Right kidney (tissue), 1 donor: ENCODE results near the gene ERC1.
A peak's percentile ranks its signal among the peaks of the same experiment; 100 is the strongest.
"Not testable (repeated sequence)": the region's sequence is repeated elsewhere in the genome, so short reads cannot be mapped to it uniquely, and the experiment has no call there.

ENCODE experiments used
- DNase-seq: peaks from one replicate; pipeline ENCODE4 v3.0.0-alpha.2; 2016

The ERC1 gene

DNA sequence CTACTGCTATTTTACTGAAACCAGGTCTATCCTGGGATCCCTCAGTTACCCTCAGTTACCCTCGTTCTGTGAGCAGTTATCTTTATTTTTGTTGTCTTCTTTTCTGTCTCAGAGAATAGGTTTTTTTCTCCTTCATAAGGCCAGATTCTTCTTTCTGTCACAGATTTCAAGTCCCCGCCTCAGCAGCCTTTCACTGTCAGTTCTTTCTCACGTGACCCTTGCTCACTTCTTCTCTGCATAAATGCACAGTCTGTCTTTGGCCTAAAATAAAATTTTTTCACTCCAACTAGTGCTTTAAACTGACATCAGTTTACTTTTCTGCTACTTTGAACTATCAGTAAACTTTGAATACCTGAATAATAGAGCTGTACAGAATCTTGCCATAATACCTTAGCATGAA is 299.7 kb downstream of the ERC1 start:
- DNase-seq, result no peak

DNA sequence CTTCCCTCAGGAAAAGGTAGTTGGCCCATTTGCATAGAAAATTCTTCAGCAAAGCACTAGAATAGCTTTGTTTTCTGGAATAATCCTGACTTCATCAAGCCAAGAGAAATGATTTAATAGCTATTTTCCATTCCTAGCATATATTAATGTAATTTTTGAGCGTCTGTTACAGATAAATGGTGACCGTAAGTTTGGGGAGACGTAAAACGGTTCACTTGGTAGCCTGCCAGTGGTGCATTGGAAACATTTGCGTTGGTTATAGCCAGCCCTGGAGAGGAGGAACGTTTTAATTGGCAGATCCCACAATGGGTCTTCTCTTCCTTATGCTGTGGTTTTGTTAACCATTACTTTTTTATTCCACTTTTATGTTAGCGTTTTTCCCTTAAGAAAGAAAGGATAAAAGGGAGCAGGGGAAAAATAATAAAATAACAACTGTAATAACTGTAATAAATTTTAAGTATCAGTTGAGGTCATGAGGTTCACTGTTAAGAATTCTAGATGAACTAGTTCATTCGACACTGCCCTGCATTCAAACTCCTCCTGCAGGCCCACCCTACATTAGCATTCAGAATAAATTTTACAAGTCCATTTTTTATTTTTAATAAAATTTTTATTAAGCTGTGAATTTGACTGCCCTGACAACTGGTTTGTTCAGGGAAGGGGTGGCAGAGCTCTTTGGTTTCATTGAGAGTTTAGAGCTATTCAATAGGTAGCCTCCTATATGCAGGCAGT is 300.7 kb downstream of the ERC1 start:
- DNase-seq, result no peak

DNA sequence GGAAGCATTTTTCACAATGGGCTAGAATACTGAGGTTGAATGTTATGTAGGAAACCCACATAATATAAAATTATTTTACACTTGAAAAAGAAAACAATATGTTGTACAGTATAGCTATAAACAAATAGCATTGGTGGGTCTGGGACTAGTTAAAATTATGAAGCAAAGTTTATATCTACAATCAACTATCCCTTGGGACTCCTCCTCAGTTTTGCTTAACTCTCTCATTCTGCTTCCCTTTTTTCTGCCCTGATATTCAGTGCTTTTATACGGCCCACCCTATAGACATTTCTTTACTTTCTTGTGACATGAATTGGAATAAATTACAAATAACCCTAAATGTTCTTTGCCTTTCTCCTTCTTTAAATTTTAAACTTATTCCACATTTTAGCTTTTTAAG is 302.9 kb downstream of the ERC1 start:
- no peak for DNase-seq

DNA sequence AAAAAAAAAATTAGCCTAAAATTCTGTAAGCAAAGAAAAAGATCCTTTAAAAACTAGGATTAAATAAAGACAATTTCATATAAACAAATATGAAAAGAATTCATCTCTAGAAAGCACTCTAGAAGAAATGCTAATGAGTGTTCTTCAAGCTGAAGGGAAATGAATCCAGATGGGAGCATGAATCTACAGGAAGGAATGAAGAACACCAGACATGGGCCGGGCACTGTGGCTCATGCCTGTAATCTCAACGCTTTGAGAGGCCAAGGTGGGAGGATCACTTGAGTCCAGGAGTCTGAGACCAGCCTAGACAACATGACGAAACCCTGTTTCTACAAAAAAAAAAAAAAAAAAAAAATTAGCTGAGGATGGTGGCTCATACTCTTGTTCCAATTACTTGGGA is 306.2 kb downstream of the ERC1 start:
- DNase-seq, result no peak

DNA sequence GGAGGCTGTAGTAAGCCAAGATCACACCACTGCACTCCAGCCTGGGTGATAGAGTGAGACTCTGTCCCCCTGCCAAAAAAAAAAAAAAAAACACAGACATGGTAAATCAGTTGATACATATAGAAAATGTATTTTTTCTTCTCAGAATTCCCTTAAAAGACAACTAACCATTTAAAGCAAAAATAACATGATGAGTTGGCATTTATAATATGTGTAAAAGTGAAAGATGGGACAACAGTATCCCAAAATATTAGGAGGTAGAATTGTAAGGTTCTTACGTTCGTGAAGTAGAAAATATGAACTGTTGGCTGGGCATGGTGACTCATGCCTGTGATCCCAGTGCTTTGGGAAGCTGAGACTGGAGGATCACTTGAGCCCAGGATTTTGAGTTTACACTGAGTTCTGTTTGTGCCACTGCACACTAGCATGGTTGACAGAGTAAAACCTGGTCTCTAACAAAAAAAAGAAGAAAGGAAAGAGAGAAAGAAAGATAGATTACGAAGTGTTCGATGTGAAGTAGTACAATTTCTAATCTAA is 306.7 kb downstream of the ERC1 start:
- DNase-seq, result no peak

DNA sequence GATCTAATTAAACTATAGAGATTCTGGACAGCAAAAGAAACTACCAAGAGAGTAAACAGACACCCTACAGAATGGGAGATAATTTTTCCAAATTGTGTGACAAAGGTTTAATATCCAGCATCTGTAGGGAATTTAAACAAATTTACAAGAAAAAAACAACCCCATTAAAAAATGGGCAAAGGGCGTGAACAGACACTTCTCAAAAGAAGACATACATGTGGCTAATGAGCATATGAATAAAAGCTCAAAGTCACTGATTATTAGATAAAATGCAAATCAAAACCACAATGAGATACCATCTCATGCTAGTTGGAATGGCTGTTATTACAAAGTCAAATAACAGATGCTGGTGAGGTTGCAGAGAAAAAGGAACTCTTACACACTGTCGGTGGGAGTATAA is 309.4 kb downstream of the ERC1 start:
- DNase-seq, result no peak

DNA sequence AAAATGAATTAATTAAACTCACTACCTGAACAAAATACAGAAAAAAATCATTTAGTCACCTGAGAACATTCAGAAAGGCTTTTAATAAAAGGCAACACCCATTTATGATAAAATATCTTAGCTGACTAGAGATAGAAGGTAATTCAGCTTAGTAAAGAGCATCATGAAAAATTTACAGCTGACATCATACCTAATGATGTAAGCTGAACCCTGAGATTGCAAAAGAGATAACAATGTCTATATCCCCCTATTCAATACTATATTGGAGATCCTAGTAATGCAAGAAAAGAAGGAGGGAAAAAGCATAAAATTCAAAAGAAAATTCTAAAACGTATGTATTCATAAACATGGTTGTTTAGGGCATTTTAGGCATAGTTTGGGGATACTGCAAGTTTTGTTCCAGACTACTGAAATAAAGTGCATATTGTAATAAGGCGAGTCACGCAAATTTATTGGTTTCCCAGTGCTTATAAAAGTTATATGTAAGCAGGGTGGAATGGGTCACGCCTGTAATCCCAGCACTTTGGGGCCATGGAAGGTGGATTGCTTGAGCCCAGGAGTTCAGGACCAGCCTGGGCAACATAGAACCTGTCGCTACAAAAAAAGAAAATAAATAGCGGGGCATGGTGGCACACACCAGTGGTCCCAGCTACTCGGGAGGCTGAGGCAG is 311.3 kb downstream of the ERC1 start:
- DNase-seq, result no peak

DNA sequence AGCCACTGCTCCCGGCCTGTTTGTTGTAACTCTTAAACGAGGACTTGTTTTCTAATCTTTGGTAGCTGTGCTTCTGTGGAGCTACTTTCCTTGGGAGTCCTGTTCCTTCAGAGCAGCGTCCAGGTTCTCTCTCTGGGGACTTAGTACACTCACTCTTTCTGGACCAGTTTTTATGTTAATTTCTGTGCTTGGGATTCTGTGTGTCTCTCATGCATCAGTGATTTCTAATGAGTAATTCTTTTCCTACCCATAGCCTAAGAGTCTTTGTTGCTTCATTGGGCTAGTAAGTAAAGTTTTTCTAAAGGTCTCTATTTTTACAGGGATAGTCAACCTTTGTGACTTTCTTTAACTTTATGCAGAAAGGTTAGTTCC is 314.0 kb downstream of the ERC1 start:
- DNase-seq, result no peak

DNA sequence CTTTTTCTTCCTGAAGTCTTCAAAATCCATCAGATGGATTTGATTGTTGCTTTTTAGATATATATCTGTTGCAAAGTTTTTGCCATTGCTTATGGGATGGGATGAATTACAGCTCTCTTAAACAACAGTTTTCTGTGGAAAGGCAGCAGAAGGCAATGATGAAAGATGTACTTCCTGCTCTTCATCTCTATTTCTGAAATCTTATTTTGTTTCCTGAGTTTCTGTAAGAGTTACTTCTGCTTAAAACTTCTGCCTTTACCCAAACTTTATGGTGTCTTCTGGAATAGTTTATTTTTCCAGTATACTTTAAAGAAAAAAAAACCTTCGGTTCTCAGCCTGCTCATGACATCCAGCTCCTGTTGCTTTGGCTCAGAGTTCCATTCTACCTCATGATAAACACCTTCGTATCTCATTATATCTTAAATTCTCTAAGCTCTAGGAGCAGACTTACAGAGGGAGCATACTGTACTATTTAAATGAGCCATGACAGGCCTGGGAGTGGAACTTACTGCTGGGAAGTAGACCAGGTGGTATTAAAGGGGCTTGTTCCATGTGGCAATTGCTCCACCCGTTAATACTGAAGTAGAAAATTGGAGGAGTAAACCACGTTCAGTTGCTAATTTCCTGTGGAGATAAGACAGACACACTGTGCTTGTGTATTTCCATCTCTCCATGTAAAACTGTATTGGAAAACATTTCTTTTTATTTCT is 314.9 kb downstream of the ERC1 start:
- DNase-seq, result no peak

DNA sequence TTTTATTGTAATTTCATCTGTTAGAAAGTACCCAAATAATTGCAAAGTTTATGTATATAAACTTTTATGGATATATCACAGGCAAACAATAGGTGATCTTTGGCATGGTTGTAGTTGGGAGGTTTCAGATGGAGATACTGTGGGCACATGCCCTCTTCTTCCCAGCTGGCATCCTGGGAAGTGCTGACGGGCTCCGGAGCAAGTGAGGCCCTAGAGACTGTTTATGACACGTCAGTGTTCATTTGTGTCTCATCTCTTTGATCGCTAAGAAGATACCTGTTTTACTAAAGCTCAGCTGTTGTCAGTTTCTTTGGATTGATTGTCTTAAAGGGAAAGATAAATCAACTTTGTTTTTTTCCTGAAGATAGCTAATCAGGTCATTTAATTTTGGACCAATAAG is 315.8 kb downstream of the ERC1 start:
- DNase-seq, result no peak

DNA sequence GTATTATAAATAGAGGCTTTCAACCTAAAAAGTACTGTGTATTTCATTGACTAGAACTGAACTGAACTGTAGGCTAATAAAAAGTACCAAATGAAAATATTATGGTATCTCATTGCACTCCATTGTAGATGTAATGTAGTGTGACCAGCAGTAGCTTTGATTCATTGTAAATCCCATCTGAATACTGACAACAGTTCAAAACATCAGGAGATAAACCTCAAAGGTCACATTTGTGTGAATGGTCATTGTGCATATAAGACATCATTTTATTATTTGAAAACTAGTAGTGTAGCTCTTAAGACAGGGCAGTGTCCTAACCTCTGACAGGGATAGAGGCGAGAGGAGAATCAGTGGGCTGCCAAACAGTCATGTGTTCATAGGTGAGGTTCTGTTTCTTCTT is 316.8 kb downstream of the ERC1 start:
- no peak for DNase-seq

DNA sequence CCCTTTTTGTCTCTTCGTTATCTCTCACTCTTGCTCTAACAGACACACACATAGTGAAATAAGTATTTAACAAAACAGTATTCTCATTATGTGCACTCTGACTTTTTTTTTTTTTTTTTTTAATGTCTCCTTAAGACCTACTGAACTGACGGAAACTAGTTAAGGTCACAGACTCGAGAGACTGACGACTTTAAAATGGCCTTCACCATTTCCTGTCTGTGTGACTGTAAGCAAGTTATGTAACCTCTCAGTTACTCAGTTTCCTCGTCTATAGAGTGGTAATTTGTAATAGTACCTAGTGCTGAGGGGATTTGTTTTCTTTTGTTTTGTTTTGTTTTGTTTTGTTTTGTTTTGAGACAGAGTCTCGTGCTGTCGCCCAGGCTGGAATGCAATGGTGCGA is 318.6 kb downstream of the ERC1 start:
- DNase-seq, result no peak

DNA sequence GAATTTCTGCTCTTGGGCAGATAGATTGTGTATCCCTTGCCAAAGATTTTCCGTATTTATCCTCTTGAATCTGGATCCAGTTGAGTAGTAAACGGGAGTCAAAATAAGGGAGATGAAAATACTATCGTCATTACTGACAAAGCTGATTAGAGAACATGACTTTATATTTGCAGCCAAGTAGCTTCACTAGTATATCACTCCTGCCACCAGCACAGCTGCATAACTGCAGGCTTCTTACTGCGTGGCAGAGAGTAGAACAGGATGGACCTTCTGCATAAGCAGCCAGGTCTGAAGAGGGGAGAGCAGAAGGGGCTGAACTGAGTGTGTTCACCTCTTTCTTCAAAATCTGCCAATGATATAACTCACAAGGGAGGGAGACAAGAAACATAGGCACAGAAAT is 319.6 kb downstream of the ERC1 start:
- DNase-seq, result no peak

DNA sequence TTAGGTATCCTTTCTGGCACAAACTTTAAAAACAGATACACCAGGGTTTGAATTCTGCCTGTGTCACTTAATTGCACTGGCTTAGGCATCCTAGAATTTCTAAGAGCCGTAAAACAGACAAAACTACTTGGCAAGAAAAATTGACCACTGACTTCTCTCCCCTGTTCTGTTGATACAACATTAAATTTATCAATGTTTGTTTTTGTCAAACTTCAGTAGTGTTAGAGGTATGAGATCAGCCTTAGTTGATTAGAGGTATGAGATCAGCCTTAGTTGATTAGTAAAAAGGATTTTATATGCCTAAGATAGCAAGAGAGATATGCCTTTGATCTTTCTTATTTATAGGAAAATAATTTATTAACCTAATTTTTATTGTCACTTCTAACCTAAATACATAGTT is 320.1 kb downstream of the ERC1 start:
- DNase-seq, result no peak

DNA sequence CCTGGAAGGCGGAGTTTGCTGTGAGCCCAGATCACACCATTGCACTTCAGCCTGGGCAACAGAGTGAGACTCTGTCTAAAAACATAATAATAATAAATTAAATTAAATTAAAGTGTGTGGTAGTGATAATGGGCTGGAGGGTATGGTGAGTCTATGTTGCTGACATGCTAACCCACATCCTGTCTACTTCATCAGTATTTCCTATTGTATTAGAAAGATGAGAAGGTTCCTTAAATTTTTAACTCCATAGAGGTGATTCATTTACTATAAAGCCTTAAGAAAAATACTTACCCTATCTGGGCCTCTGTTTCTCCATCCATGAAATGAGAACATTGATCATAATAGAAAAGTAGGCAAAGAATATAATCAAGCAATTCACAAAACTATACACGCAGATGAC is 322.9 kb downstream of the ERC1 start:
- DNase-seq, result no peak

DNA sequence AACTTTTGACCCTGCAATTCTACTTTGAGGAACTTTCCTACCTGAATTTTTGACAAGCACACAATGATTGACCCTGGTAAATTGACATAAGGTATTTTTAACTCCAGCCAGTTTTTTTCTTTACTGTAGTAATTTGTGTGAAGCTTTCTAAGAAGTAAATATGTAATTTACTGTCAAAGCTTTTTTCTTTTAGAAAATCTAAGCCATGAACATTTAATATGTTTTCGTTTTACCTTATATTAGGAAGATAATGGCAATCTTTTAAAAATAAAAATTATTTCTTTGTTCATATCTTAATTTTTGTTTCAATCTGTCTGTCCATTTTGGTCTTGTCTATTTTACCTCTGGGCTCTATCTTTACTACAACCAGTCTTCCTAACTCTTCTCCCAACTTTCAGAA is 323.5 kb downstream of the ERC1 start:
- no peak for DNase-seq

DNA sequence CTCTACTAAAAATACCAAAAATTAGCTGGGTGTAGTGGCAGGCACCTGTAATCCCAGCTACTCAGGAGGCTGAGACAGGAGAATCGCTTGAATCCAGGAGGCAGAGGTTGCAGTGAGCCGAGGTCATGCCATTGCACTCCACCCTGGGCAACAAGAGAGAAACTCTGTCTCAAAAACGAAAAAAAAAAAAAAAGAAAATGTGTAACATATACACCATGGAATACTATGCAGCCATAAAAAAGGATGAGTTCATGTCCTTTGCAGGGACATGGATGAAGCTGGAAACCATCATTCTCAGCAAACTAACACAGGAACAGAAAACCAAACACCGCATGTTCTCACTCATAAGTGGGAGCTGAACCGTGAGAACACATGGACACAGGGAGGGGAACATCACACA is 326.0 kb downstream of the ERC1 start:
- not testable (repeated sequence) for DNase-seq

DNA sequence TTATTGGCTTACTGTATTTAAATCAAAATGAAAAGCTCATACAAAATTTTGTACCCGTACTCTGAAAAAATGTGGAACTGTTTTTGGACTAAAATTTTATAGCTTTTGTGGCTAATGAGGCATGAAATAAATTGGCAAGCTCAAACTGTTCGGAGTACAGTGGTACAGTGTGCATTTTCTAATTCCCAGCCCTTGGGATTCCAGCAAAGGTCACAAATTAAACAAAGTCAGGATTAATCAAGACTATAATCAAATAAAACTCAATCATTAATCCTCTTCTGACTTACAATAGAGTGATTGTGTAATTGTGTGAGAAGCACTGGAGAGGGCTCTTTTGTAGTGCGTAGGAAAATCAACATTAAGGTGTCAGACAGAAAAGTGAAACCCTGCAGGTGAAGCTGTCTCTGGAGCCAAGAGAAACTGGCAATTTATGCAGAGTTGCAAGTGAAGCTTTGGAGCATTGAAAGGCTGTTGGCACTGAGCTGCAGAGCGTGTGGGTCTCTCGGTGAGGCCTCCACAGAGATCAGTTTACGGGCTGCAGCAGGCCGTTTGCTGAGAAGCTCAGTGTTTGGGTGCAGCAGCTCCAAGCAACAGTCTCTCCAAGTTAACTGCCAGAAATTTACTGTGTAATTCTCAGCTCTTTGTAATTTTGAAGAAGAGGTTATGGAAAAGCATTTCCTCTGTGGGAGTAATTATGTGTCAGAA is 327.5 kb downstream of the ERC1 start:
- DNase-seq, result peak; percentile 44

DNA sequence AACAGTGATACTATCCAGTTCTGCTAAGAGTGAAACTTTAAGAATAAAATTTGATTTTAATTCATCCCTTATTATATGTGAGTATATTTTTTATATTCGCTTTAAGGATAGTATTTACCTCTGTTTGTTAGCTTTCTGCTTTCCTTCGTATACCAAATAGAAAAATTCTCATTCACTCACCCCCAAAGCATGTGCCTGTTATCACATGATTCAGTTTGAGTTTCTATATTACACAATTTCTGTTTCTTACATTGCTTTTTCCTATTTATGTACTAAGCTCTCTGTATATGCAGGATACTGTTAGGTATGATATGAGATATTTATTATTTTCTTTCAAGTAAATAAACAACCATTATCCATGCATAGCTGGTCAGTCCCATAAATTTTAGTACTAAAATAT is 328.2 kb downstream of the ERC1 start:
- no peak for DNase-seq

DNA sequence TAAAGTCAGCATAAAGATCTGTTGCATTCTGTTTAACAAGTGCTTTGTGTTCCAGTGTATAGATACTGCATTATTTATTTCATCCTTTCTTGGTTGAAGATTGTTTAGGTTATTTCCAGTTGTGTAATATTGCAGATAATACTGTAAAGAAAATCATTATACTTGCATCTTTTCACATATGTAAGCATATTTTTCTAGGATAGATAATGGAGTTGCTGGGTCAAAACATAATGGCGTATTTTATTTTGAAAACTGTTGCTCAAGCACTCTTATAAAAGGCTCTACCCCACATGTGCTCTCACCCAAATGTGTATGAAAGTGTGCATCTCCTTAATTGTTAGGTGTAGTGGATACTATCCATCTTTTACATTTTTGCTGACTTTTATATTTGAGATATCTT is 329.0 kb downstream of the ERC1 start:
- no peak for DNase-seq

DNA sequence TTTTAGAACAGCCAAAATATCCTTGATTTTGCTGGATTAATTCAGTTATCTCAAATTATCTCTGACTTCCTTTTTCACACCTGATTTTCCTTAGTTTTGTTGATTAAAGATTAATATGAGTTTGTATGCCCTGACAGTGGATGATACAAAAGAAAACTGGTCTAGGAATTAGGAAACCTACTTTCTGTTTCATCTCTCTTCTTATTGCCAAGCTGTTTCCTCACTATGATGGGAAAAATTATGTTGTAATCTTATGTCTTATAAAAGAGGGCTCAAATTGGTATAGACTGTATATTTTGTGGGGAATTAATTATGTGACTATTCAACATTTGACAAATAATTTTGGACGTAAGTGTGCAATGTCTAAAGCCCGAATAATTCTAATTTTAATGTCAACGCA is 331.8 kb downstream of the ERC1 start:
- no peak for DNase-seq

DNA sequence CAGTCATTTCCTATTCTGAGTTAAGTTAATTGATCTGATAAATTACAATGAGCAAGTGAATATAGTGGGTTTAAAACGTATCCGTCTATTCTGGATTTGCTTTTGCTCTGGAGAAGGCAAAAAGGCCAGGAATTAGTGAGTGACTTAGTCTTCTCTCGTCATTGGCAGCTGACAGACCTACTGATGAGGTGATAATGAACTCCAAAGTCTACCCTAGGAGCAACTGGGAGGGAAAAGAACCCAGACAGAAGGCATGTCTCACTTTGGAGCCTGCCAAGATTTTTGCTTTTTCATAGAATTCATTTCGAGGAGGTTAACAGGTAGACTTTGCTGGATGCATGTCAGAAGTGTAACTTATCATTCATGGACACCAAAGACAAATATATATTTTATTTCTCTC is 333.1 kb downstream of the ERC1 start:
- DNase-seq, result no peak

DNA sequence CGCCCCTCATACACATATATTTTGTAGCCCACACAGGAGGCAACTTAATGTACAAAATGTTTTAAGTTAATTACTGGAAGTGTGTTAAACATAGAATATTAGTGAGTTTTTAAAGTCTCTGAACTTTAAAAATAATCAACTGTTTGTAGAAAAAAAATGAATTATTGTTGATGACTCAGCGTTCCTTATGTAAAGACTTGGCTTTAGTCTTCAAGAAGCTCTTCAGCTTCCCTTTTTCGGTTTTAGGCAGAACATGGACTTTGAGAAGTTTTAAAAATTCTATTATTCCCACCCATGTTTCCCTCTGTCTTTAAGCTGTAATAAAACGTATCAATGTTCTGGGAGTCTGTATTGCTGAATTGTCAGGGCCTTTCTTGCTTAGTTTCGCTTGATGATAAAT is 333.9 kb downstream of the ERC1 start:
- no peak for DNase-seq
